HepG2 (cell line): Measurements from ENCODE around the gene ZBTB20.

Source experiments
- MIXL1 ChIP-seq: IDR thresholded peaks from 2 replicates; pipeline ENCODE4 v1.6.1; 2016
- RFXANK ChIP-seq: IDR thresholded peaks from 2 replicates; pipeline ENCODE4 v1.6.1; 2016
- ZNF768 ChIP-seq: sonication (generic); formaldehyde crosslinking; IDR thresholded peaks from 2 replicates; pipeline ENCODE4 v1.4.0; 2020; ENCODE audit warnings: missing genetic modification reagents

- TF ChIP-seq MIXL1 (CRISPR knock-in tag) (no peak), RFXANK (CRISPR knock-in tag) (no peak), ZNF768 (CRISPR knock-in tag) (peak; percentile 82; the same call in 1 of the 2 replicates)
Observed at GRCh38 chr3:114624571-114625181, 522.4 kb downstream of the ZBTB20 start.
